CD4-positive, alpha-beta memory T cell (primary cell): Measurements from ENCODE around the gene ANGPTL3. TPM values are rescaled to one million over a fixed set of nuclear protein-coding genes. Genes with fewer than 3 reads are reported as not detected.

ENCODE experiments used
- CTCF ChIA-PET: fragments of 350-600 bp; sonication (Branson Sonifier 250); formaldehyde crosslinking; loops from one replicate; lab custom pipeline; 2021; ENCODE audit warnings: inconsistent platforms; ENCODE audit not compliant: partially characterized antibody; lab: Charles Lee
- POLR2A ChIA-PET: fragments of 350-600 bp; sonication (Branson Sonifier 250); formaldehyde crosslinking; loops from one replicate; lab custom pipeline; 2021; ENCODE audit not compliant: partially characterized antibody; lab: Charles Lee
- DNase-seq, 5 donors: peaks; one replicate each; pipeline versions ENCODE4 v3.0.0 to v3.0.0-alpha.2; 2020 to 2022; ENCODE audit warnings: mixed read lengths in 1 of 5
- H3K27ac ChIP-seq: one replicate; pipeline ENCODE4 v1.7.0; 2013; ENCODE audit warnings: low read depth, low read length
- H3K27me3 ChIP-seq: 2 replicates; pipeline ENCODE4 v1.7.0; 2013; ENCODE audit warnings: mild to moderate bottlenecking, low read length, moderate library complexity; ENCODE audit not compliant: insufficient read depth
- H3K36me3 ChIP-seq: 2 replicates; pipeline ENCODE4 v1.7.0; 2013; ENCODE audit warnings: mild to moderate bottlenecking, low read length, moderate library complexity; ENCODE audit not compliant: insufficient read depth
- H3K4me1 ChIP-seq: 2 replicates; pipeline ENCODE4 v1.7.0; 2013; ENCODE audit warnings: mild to moderate bottlenecking, low read length, moderate library complexity; ENCODE audit not compliant: insufficient read depth
- H3K4me3 ChIP-seq, 2 donors: one replicate each; pipeline ENCODE4 v1.7.0; 2013; ENCODE audit warnings: low read length in 2 of 2, mild to moderate bottlenecking in 1 of 2
- H3K9me3 ChIP-seq, 2 donors: one replicate each; pipeline ENCODE4 v1.7.0; 2013; ENCODE audit warnings: low read length in 2 of 2, control low read depth in 1 of 2; ENCODE audit not compliant: control insufficient read depth in 1 of 2
- H3K27ac Mint-ChIP-seq, 7 donors: one replicate each; pipeline ENCODE4 v1.8.0; 2020 to 2021; ENCODE audit warnings: mixed read lengths in 7 of 7, mild to moderate bottlenecking in 6 of 7, inconsistent platforms in 3 of 7, moderate library complexity in 3 of 7
- H3K27me3 Mint-ChIP-seq, 2 donors: one replicate each; pipeline ENCODE4 v1.8.0; 2020 to 2021; ENCODE audit warnings: mixed read lengths in 2 of 2
- H3K36me3 Mint-ChIP-seq, 2 donors: one replicate each; pipeline ENCODE4 v1.8.0; 2020 to 2021; ENCODE audit warnings: mixed read lengths in 2 of 2, inconsistent platforms in 1 of 2, mild to moderate bottlenecking in 1 of 2
- H3K4me1 Mint-ChIP-seq, 4 donors: one replicate each; pipeline ENCODE4 v1.8.0; 2020 to 2021; ENCODE audit warnings: mixed read lengths in 4 of 4, mild to moderate bottlenecking in 1 of 4
- H3K4me3 Mint-ChIP-seq, 8 donors: one replicate each; pipeline ENCODE4 v1.8.0; 2020 to 2021; ENCODE audit warnings: mixed read lengths in 8 of 8, mild to moderate bottlenecking in 7 of 8, moderate library complexity in 6 of 8, inconsistent platforms in 3 of 8
- H3K9me3 Mint-ChIP-seq, 8 donors: one replicate each; pipeline ENCODE4 v1.8.0; 2020 to 2021; ENCODE audit warnings: mixed read lengths in 8 of 8, mild to moderate bottlenecking in 5 of 8, inconsistent platforms in 3 of 8, moderate library complexity in 1 of 8
- intact Hi-C: fragments of 100-400 bp; cut with micrococcal nuclease; formaldehyde crosslinking; loops from one replicate; pipeline ENCODE4 v1.15.1; 2023
- polyA plus RNA-seq, 2 donors: library from polyadenylated mRNA; unstranded; fragments of 300-500 nt; fragmentation: Illumina TruSeq; gene quantifications; one replicate each; pipeline ENCODE4 v1.2.3, GENCODE V29; 2021
- total RNA-seq, 2 experiments: library from RNA; stranded (reverse); gene quantifications; one replicate each; pipeline ENCODE4 v1.2.3, GENCODE V29; 2021

ANGPTL3 gene
- total and polyA plus RNA-seq, 4 experiments from 2014 or later: not detected

DNA sequence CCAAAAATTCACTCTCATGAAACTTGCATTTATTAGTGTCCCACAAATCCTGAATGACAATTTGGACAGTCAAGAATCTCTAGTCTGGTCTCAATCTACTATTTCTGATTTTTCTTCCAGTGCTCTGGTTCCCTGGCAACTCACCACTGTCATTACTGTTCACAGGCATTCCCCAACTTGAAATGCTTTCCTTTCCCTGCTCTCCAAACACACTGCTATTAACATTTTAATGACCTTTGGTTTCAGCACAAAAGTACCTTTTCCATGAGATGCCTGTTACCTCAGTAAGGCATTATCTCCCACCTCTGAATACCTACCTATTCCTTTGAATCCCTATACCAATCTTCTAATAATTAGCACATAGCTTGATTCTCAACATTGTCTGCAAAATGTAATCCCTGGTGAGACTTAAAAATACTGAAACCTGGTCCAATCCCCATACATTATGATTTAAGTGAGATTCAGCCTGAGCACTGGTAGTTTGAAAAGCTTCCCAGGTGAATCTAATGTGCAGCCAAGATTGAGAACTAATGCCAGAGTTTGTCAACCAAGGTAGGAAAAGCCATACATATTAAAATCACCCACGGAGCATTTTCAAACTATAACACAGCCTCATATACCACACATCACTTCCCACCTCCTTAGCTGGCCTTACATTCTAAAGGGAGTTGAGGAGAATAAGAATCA is 11.7 kb upstream of the ANGPTL3 start:
- no peaks in the 10 kb centered on the region for H3K4me1 ChIP-seq
- H3K4me1 Mint-ChIP-seq: no peaks in the 10 kb centered on the region
- POLR2A ChIA-PET: no interaction called here
- intact Hi-C loops: no loop called here
- H3K36me3 ChIP-seq: no peaks in the 10 kb centered on the region
- no peak for DNase-seq
- H3K27ac ChIP-seq: no peak overlapping the region
- no peak overlapping the region for H3K4me3 Mint-ChIP-seq
- no peaks in the 10 kb centered on the region for H3K27me3 ChIP-seq
- no peak overlapping the region for H3K4me3 ChIP-seq
- H3K9me3 Mint-ChIP-seq: peaks cover 0 to 4% (median 0%) of the 10 kb centered on the region in 8 donors
- peaks cover 16 to 28% of the 10 kb centered on the region in 2 donors for H3K36me3 Mint-ChIP-seq
- CTCF ChIA-PET: no interaction called here
- no peak overlapping the region for H3K27ac Mint-ChIP-seq
- H3K9me3 ChIP-seq: no peaks in the 10 kb centered on the region
- H3K27me3 Mint-ChIP-seq: no peaks in the 10 kb centered on the region

DNA sequence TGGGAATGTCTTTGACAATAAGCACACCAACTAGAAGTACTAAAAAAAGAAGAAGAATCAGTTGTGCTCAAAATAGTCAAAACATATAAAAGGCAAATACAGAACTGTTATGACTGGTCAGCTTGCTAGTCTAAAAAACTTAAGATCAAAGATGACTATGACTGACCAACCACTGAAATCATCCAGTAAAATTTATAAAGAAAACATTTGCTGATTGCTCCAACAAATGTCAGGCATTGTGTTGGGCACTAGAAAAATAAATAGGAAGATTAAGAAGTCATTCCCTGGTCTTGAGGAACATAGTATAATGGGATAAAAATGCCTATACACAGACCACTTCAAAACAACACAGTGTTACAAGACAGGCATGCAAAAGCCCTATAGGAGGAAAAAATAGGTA is 9.3 kb upstream of the ANGPTL3 start:
- ChIA-PET POLR2A (no interaction called here), CTCF (no interaction called here)
- DNase-seq: no peak
- no peaks in the 10 kb centered on the region for H3K4me1 Mint-ChIP-seq
- H3K9me3 Mint-ChIP-seq: peaks cover 0 to 4% (median 0%) of the 10 kb centered on the region in 8 donors
- no peaks in the 10 kb centered on the region for H3K36me3 ChIP-seq
- no peaks in the 10 kb centered on the region for H3K4me1 ChIP-seq
- intact Hi-C loops: no loop called here
- H3K4me3 Mint-ChIP-seq: no peak overlapping the region
- H3K9me3 ChIP-seq: no peaks in the 10 kb centered on the region
- H3K27ac Mint-ChIP-seq: no peak overlapping the region
- no peak overlapping the region for H3K27ac ChIP-seq
- H3K27me3 ChIP-seq: no peaks in the 10 kb centered on the region
- no peaks in the 10 kb centered on the region for H3K27me3 Mint-ChIP-seq
- peaks cover 9 to 13% of the 10 kb centered on the region in 2 donors for H3K36me3 Mint-ChIP-seq
- H3K4me3 ChIP-seq: no peak overlapping the region

DNA sequence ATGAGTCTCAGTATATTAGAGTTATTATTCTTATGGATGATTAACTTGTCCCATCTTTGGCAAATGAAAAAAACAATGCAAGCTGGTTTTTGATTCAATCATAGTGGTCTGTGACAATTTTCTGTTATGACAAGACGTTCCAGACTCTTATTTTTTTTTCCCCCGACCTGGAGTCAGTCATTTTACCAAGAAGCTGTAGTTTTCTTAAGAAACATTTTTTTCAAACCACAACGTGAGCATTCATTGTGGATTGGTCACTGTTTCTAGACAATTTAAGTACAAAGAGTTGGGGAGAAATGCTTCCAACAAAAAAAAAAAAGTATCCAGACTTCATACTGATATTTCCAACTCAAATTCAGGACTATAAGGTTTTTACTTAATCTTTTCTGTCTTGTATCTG is 8.0 kb upstream of the ANGPTL3 start:
- Mint-ChIP-seq H3K9me3 (peaks cover 0 to 4% (median 0%) of the 10 kb centered on the region in 8 donors), H3K4me3 (no peak overlapping the region), H3K4me1 (no peaks in the 10 kb centered on the region), H3K36me3 (peaks cover 9 to 13% of the 10 kb centered on the region in 2 donors), H3K27me3 (no peaks in the 10 kb centered on the region), H3K27ac (no peak overlapping the region)
- Histone ChIP-seq H3K9me3 (no peaks in the 10 kb centered on the region), H3K27ac (no peak overlapping the region), H3K27me3 (no peaks in the 10 kb centered on the region), H3K4me1 (no peaks in the 10 kb centered on the region), H3K4me3 (no peak overlapping the region), H3K36me3 (no peaks in the 10 kb centered on the region)
- CTCF ChIA-PET: no interaction called here
- POLR2A ChIA-PET: no interaction called here
- no peak for DNase-seq
- intact Hi-C loops: no loop called here

DNA sequence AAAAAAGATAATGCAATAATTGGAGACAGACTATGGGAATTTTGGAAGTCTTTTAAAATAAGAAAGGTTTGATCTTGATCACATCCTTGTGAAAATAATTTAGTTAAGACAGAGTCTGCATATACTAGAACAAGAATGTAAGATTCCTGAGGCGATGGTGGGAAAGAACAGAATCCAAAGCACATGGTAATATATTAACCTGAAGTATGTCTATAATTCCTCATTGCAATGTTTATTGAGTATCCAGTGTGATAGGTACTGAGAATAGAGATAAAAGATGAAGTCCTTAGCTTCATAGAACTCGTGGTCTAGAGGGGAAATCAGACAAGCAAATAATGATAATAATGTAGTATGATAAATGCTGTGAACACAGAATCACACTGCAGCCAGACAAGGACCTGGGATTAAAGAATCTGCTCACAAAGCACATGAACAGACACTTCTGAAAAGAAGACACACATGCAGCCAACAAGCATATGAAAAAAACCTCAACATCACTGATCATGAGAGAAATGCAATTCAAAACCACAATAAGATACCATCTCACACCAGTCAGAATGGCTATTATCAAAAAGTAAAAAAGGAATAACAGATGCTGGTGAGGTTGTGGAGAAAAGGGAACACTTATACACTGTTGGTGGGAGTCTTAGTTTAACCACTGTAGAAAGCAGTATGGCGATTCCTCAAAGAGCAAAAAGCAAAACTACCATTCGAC is 6.9 kb upstream of the ANGPTL3 start:
- H3K4me3 Mint-ChIP-seq: no peak overlapping the region
- intact Hi-C loops: no loop called here
- POLR2A ChIA-PET: no interaction called here
- H3K27ac ChIP-seq: no peak overlapping the region
- no peak for DNase-seq
- no peaks in the 10 kb centered on the region for H3K36me3 ChIP-seq
- H3K4me1 Mint-ChIP-seq: no peaks in the 10 kb centered on the region
- H3K27me3 Mint-ChIP-seq: no peaks in the 10 kb centered on the region
- H3K4me1 ChIP-seq: no peaks in the 10 kb centered on the region
- no peaks in the 10 kb centered on the region for H3K9me3 ChIP-seq
- no peak overlapping the region for H3K4me3 ChIP-seq
- CTCF ChIA-PET: no interaction called here
- no peaks in the 10 kb centered on the region for H3K27me3 ChIP-seq
- peaks cover 0 to 4% (median 0%) of the 10 kb centered on the region in 8 donors for H3K9me3 Mint-ChIP-seq
- peaks cover 9 to 10% of the 10 kb centered on the region in 2 donors for H3K36me3 Mint-ChIP-seq
- H3K27ac Mint-ChIP-seq: no peak overlapping the region

DNA sequence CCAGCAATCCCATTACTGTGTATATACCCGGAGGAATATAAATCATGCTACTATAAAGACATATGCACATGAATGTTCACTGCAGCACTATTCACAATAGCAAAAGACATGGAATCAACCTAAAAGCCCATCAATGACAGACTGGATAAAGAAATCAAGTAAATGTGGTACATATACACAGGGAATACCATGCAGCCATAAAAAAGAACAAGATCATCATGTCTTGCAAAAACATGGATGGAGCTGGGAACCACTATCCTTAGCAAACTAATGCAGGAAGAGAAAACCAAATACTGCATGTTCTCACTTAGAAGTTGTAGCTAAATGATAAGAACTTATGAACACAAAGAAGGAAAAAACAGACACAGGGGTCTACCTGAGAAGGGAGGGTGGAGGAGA is 6.4 kb upstream of the ANGPTL3 start:
- Mint-ChIP-seq H3K36me3 (peaks cover 3 to 4% of the 10 kb centered on the region in 2 donors), H3K4me1 (no peaks in the 10 kb centered on the region), H3K4me3 (no peak overlapping the region), H3K27ac (no peak overlapping the region), H3K9me3 (peaks cover 0 to 4% (median 0%) of the 10 kb centered on the region in 8 donors), H3K27me3 (no peaks in the 10 kb centered on the region)
- no peaks in the 10 kb centered on the region for H3K9me3 ChIP-seq
- H3K4me1 ChIP-seq: no peaks in the 10 kb centered on the region
- POLR2A ChIA-PET: no interaction called here
- CTCF ChIA-PET: no interaction called here
- no peak overlapping the region for H3K27ac ChIP-seq
- no peak for DNase-seq
- H3K4me3 ChIP-seq: no peak overlapping the region
- H3K36me3 ChIP-seq: no peaks in the 10 kb centered on the region
- H3K27me3 ChIP-seq: no peaks in the 10 kb centered on the region
- intact Hi-C loops: no loop called here

- ChIA-PET CTCF (no interaction called here), POLR2A (no interaction called here)
- H3K27ac ChIP-seq: no peak overlapping the region
- Mint-ChIP-seq H3K4me3 (no peak overlapping the region), H3K9me3 (peaks cover 0 to 4% (median 0%) of the 10 kb centered on the region in 8 donors), H3K36me3 (peaks cover 3 to 4% of the 10 kb centered on the region in 2 donors), H3K27ac (no peak overlapping the region), H3K27me3 (no peaks in the 10 kb centered on the region), H3K4me1 (no peaks in the 10 kb centered on the region)
- no peak overlapping the region for H3K4me3 ChIP-seq
- no peaks in the 10 kb centered on the region for H3K4me1 ChIP-seq
- H3K9me3 ChIP-seq: no peaks in the 10 kb centered on the region
- H3K27me3 ChIP-seq: no peaks in the 10 kb centered on the region
- no peak for DNase-seq
- H3K36me3 ChIP-seq: no peaks in the 10 kb centered on the region
- intact Hi-C loops: no loop called here
These were observed 3.4 kb upstream of the ANGPTL3 start for GRCh38 chr1:62593825-62594394.

- peaks cover 0 to 4% (median 0%) of the 10 kb centered on the region in 8 donors for H3K9me3 Mint-ChIP-seq
- CTCF ChIA-PET: no interaction called here
- peaks cover 0 to 2% of the 10 kb centered on the region in 2 donors for H3K36me3 Mint-ChIP-seq
These were observed 1.7 kb upstream of the ANGPTL3 start for GRCh38 chr1:62595647-62596046.

More at GRCh38 chr1:62595647-62596046, 1.7 kb upstream of the ANGPTL3 start:
- Histone ChIP-seq H3K9me3 (no peaks in the 10 kb centered on the region), H3K27me3 (no peaks in the 10 kb centered on the region), H3K4me3 (no peak overlapping the region), H3K27ac (no peak overlapping the region), H3K4me1 (no peaks in the 10 kb centered on the region), H3K36me3 (no peaks in the 10 kb centered on the region)
- POLR2A ChIA-PET: no interaction called here
- intact Hi-C loops: no loop called here
- Mint-ChIP-seq H3K27ac (no peak overlapping the region), H3K4me3 (no peak overlapping the region), H3K4me1 (no peaks in the 10 kb centered on the region), H3K27me3 (no peaks in the 10 kb centered on the region)
- no peak for DNase-seq
